HG02588 (cell line): ENCODE results near the gene PLCXD1.
"Not testable (repeated sequence)": the region's sequence is repeated elsewhere in the genome, so short reads cannot be mapped to it uniquely, and the experiment has no call there.

Experiments
- ATAC-seq: cut with Tn5 transposase; IDR thresholded peaks from one replicate; pipeline ENCODE4 v1.9.1; 2021; ENCODE audit warnings: mild to moderate bottlenecking, moderate library complexity; ENCODE audit not compliant: unreplicated experiment

Gene PLCXD1

GRCh38 chrX:291411-291901 lies 10.3 kb downstream of the PLCXD1 start:
- ATAC-seq: no peak

GRCh38 chrX:292900-293897 lies 12.0 kb downstream of the PLCXD1 start:
- no peak for ATAC-seq

- no peak for ATAC-seq
Observed at GRCh38 chrX:295136-295535, 14.0 kb downstream of the PLCXD1 start.

- ATAC-seq: no peak
Observed at GRCh38 chrX:298993-299392, 17.8 kb downstream of the PLCXD1 start.

GRCh38 chrX:300334-300733 lies 19.2 kb downstream of the PLCXD1 start:
- no peak for ATAC-seq

GRCh38 chrX:302975-303374 lies 21.8 kb downstream of the PLCXD1 start:
- ATAC-seq: no peak

GRCh38 chrX:305781-306613 lies 24.8 kb downstream of the PLCXD1 start:
- ATAC-seq: not testable (repeated sequence)

GRCh38 chrX:306614-307251 lies 25.6 kb downstream of the PLCXD1 start:
- not testable (repeated sequence) for ATAC-seq

- no peak for ATAC-seq
Observed at GRCh38 chrX:307261-308111, 26.3 kb downstream of the PLCXD1 start.

- ATAC-seq: no peak
Observed at GRCh38 chrX:308821-309520, 27.8 kb downstream of the PLCXD1 start.

GRCh38 chrX:310621-311155 lies 29.5 kb downstream of the PLCXD1 start:
- ATAC-seq: no peak

- ATAC-seq: no peak
Observed at GRCh38 chrX:311156-312129, 30.3 kb downstream of the PLCXD1 start.

GRCh38 chrX:312621-313331 lies 31.6 kb downstream of the PLCXD1 start:
- ATAC-seq: no peak

- no peak for ATAC-seq
Observed at GRCh38 chrX:313546-313945, 32.4 kb downstream of the PLCXD1 start.

GRCh38 chrX:314049-314448 lies 32.9 kb downstream of the PLCXD1 start:
- no peak for ATAC-seq

- no peak for ATAC-seq
Observed at GRCh38 chrX:314781-315595, 33.8 kb downstream of the PLCXD1 start.
